Panc1 (cell line): ENCODE measurements around the gene CROCC2.
"Not testable (repeated sequence)": the region's sequence is repeated elsewhere in the genome, so short reads cannot be mapped to it uniquely, and the experiment has no call there.

Experiments used
- CTCF ChIP-seq: fragments of 450-650 bp; IDR thresholded peaks from 2 replicates; pipeline ENCODE4 v1.5.1; 2017; ENCODE audit warnings: mild to moderate bottlenecking
- POLR2AphosphoS5 ChIP-seq: IDR thresholded peaks from 2 replicates; pipeline ENCODE4 v1.6.1; 2012; ENCODE audit warnings: mild to moderate bottlenecking, low read depth, low read length, moderate library complexity
- REST ChIP-seq, 2 experiments: IDR thresholded peaks; 2 replicates each; pipeline ENCODE4 v1.6.1; 2011 to 2012; ENCODE audit warnings: low read depth in 2 of 2, control low read depth in 1 of 2, low read length in 1 of 2, mild to moderate bottlenecking in 1 of 2, moderate library complexity in 1 of 2; ENCODE audit not compliant: insufficient read depth in 1 of 2
- SIN3A ChIP-seq: IDR thresholded peaks from 2 replicates; pipeline ENCODE4 v1.6.1; 2012; ENCODE audit warnings: low read depth, mild to moderate bottlenecking, low read length, moderate library complexity, borderline replicate concordance; ENCODE audit not compliant: insufficient read depth
- TCF7L2 ChIP-seq: IDR thresholded peaks from 2 replicates; pipeline ENCODE4 v1.6.1; 2011; ENCODE audit warnings: mild to moderate bottlenecking, low read depth, low read length, inconsistent platforms

GRCh38 chr2:240975903-240976302 is 69.8 kb downstream of the CROCC2 start:
- TF ChIP-seq POLR2AphosphoS5; REST (IDR thresholded peaks at IDR 0.05; ENCODE audit: insufficient read depth in 1 of 2, low read depth in 2 of 2, low read length in 1 of 2); CTCF; TCF7L2; SIN3A: not testable (repeated sequence)
